HG03432 (cell line): ENCODE data around the gene NQO2.
"Not testable (repeated sequence)": the region's sequence is repeated elsewhere in the genome, so short reads cannot be mapped to it uniquely, and the experiment has no call there.

Experiments
- ATAC-seq: cut with Tn5 transposase; IDR thresholded peaks from one replicate; pipeline ENCODE4 v1.9.1; 2021; ENCODE audit warnings: mild to moderate bottlenecking, moderate library complexity; ENCODE audit not compliant: unreplicated experiment

Gene NQO2

DNA sequence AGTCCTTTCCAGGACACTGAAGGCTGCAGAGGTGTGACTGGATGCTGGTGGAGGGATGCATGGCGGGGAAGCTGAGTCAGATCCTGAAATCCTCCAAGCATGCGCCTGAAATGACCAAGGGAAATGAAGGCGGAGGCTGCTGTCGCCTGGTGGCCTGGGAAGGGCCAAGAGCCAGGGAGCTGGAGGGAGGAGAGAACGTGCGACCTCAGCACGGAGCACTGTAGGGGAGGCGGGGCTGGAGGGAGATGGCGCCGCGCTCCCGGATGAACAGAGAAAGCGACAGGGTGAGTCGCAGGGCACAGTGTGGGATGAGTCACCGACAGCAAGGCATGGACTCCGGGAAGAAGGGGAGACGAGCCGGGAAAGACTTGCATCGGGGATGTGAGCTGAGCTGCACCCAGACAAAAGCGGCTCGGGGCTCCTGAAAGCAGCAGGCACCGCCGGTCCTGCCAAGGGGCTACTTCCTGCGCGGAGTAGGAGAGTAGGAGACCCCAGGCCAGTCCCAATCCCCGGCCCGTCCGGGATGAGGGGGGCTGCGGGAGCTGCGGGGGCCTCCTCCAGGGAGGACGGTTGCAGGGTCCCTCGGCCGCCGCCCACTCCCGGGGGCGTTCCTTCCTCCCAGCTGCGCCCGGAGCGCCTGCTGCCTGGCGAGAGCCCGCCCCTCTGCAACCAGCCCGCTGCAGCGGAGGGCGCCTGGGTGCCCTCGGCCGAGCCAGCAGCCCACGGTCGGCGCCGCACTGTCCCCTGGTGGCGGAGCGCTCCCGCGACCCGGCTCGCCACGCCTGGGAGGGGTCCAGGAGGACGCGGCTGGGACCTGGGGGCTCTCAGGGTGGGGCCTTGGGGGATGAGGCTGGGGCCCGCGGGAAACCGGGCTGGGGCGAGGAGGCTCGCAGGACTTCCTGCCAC, 11.0 kb upstream of the NQO2 start:
- ATAC-seq, result peak; percentile 79

DNA sequence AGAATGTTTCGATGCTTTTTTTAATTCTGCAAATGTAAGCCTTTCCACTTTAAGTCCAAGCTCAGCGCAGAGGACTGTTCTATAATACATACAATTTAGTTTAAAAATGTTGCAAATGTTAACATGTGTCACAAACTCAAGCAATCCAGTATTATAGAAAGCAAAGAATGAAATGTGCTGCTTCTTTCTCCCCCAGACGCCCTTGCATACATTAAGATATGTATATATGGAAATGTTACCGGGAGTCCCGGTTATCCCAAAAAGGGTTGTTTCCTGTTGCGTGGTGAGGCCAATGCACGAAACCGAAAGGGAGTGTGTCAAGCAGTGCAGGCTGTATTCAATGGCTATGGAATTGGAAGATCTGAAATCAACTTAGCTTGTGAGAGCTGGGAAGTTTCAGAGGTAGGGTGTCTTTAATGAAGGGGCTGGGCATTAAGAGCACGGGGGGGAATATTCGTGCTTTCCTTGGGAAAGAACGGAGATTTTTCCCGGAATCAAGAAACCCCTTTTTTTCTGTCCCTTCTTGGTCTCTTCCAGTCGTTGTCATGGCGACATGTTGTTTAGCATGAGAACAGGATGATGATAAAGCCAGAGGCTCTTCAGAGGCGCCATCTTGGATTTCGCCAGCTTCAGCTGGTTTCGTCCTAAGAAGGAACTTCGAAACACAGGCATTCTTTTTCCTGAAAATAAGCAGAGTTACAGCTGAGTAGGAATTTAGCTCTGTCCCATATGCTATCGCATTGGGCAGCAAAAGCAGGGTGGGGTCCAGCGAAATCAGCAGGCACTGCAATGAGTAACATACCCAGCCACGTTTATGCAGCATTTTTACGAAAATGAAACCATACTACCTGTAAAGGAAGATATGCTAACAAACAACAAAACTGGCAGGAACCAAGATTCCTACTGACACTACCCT, 10.1 kb upstream of the NQO2 start:
- peak; percentile 66 for ATAC-seq

DNA sequence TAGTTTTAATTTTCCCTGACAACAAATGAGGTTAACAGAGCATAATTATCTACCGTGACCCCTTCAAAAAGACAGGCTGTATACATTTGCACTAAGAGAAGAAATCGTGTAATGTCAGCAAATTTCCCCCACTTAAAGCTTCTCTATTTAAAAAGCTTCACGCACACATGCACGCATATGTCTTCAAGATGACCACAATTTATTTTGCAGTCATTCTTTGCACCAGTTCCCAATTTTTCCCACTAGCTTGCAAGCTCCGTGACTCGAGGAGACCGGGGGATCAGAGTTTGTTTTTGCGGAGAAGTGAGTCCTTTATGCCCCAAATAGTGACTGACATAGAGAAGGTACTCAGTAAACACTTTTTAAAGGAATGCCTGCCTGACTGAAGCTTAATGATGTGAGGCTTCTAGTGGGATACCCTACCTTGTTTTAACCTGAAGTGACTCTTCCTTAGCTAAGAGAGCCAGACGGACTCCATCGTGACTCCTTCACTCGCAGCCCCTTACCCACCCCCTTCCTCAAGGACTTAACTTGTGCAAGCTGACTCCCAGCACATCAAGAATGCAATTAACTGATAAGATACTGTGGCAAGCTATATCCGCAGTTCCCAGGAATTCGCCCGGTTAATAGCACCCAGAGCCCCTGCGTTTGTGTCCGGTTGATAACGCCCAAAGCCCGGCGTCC, 9.3 kb upstream of the NQO2 start:
- no peak for ATAC-seq

DNA sequence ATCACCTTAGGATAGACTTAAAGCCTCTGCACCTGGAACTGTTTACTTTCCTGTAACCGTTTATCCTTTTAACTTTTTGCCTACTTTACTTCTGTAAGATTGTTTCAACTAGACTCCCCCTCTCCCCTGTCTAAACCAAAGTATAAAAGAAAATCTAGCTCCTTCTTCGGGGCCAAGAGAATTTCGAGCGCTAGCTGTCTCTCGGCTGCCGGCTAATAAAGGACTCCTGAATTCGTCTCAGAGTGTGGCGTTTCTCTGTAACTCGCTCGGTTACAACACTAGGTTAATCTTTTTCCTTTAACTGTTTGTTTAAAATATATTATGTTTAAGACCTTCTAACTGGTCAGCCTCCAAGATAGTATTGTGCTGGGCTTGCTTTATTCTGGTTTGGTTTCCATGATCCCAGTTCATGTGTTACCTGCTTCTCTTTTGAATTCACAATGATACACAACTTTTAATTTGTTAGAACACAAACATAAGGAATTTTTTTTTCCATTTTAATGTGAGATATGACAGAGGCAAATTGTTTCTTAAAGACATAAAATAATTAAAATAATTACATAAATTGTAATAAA, 8.7 kb upstream of the NQO2 start:
- ATAC-seq, result no peak

DNA sequence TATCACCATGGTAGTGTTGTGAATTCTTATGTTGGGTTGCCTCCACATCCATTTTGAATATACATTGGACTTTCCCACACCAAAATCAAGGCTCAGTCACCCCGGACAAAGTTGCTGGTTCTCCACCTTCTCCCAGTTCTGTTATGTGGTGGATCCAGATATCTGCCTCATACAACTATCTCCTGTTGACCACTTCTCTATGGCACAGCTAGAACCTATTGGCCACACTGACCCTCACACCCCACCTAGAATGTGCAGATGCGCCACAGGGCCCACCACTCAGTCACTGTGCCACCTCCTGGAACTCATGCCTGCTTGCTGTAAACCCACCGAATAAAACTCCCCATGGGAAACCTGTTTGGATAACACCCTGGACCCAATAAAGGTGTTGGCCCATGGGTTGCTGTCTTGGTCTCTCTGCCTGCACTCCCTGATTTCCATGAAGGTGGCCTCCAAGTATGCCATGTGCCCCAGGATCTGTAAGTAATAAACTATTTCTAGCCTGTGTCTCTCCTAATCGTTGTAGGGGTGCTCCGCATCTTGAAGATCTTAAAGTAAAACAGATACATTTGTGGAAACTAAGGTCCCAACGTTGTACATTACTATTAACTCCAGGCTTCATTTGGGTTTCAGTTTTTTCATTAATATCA, 7.2 kb upstream of the NQO2 start:
- ATAC-seq, result no peak

DNA sequence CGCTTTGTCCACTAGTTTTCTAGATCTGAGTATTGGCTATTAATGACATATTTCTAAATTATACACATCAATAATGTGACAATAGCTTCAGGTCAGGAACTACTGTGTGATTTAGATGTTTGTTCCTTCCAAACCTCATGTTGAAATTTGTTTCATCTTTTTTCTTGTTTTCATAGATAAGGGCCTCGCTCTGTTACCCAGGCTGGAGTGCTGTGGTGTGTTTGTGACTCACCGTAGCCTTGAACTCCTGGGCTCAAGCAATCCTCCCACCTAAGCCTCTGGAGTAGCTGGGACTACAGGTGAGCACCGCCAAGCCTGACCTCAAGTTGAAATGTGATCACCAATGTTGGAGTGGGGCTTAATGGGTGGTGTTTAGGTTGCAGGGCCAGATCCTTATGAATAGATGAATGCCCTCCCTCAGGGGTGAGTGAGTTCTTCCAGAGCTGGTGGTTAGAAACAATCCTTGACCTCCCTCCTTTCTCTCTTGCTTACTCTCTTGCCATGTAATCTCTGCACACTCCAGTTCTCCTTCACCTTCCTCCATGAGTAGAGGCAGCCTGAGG, 5.9 kb upstream of the NQO2 start:
- ATAC-seq, result no peak

DNA sequence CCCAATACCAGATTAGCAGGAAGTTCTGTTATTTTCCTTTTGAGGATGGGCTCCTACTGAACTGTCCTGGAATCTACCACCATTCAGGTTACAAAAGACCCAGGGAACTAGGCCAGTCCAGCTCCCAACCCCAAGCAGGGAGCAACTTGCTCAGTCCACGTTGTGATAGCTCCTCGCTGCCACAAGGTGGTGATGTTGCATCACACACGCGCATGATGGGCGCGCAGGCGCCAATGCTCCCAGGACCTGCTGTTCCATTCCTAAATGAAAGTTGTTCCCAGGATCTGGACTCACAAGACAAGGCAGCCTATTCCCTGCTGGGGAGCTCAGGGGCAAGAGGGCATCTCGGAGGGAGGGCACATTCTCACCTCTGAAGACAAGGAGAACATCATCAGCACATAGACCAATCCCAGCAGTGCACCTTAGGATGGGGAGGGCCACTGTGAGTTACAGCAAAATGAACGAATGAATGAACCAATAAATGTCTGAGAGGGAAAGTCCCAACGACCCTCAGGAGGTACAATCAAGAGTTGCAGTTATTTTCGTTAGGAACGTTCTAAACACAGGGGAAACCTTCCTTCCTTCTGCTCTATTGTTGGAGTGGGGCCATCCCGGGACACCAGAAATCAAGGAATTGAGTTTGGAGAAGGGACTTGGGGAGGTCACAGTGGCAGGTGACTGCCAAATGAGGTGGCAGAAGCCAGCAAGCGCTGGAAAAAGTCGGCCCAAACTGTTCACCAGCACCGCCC, 1.3 kb upstream of the NQO2 start:
- ATAC-seq, result peak; percentile 37

DNA sequence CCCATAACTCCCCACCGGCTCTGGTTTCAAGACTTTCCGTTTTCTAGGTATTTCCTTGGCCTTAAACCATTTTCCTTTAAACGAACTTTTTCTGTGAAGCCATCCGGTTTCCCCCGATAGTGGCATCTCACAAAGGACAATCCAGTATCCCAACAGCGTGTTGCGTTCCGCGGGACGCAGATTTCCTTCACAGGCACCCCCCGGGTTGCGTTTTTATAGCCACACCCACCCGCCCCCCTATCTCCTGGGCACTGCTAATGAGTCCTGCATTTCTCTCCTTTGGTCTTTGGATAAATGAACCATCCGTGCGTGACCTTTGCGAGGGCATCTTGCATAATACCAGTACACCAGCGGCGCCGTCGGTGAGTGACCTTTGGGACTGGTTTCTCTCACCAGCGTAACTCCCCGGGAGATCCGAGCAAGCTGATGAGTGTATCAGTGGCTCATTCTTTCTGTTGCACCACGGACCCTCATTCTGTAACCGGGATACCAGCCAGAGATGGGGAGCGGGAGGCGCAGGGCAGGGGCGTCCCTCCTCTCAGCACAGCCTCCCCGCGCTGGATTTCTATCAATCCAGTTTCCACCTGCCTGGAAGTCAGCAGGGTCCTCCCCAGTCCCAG, 586 bp upstream of the NQO2 start:
- ATAC-seq, result peak; percentile 24

DNA sequence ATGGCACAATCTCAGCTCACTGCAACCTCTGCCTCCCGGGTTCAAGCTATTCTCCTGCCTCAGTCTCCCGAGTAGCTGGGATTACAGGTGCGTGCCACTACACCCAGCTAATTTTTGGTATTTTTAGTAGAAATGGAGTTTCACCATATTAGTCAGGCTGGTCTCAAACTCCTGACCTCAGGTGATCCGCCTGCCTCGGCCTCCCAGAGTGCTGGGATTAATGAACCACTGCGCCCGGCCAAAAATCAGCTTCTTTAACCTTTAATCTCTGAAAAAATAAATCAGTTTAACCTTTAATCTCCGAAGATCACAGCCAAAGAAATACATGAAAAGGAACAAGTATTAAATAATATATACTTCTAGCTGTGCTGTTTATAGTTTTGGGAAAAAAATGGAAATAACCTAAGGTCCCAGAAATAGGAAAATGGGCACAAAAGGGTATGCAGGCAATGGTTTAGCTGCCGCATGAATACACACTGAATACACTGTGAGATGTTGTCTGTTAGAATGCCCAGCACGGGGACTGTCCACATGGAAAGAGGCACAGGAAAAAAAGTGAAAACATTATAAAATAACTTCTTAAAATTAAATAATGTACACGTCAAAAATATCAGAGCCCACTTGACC, 1.6 kb downstream of the NQO2 start:
- ATAC-seq, result no peak

DNA sequence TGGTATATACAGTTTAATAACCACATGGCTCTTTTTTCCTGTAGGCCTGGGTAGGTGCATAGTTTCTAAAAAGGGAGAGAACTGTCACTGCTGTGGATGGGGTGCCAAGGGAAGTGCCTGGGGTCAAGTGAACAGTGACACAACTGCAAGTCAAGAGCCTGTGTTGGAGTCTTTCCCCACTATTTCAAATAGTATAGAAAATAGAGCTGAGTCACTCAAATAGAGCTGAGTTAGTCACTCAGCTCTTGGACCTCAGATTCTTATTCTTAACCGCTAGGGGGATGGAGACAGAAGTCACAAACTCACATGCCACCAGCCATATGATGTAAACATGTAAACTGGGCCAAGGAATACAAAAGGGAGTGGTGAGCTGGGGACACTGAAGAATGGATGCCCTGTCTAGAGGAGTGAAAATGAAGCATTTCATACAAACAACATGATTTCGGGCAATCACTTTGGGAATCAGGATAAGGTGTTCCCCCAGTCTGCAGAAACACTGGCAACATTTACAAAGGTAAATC, 2.1 kb downstream of the NQO2 start:
- no peak for ATAC-seq

DNA sequence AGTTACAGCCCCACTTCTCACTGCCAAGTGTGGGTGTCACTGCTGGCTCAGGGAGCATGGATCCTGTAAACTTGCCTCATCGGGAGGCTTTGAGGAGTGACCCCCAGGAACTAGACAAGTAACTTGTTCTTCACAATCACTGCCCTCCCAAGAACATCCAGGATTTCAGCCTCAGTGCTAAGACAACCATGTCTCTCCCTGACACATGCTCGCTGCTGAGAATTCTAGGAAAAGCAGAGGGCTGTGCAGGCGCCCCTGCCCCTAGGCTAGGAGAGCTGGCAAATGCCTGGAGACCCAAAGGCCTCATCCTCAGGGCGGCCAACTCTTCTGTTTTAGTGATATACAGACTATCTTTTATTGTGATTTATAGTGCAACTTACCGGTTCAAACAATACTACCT, 3.5 kb downstream of the NQO2 start:
- ATAC-seq, result not testable (repeated sequence)

DNA sequence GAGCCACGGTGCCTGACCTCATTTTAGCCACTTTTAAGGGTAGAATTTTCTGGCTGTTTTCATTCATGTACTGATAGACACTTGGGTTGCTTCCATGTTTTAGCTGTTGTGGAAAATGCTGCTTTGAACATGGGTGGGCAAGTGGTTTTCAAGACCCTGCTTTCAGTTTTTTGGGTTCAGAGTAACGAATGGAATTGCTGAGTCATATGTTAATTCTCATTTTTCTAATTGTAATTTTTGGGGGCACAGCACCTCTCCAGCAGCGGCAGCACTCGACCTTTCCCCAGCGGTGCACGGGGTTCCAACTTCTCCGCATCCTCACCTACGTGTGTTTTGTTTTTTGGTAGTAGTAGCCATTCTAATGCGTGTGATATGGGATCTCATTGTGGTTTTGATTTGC, 5.4 kb downstream of the NQO2 start:
- no peak for ATAC-seq

DNA sequence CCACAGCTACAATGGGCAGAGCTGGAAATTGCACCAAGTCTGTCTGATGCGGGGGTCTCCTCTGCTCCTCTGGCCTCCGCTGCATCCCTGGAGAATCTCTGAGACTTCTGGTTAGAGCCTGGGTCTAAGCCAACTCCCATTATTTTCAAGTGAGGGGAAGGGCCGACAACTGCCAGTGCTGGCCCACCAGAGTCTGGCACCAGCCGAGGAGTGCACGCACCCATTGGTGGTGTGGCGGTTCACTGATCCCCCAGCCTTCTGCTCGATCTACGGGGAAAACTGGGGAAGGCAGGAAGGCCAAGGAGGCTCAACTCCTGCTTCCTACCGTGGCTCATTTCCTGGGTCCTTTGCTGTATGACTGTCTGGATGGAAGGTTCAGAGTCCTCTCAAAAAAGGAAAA, 6.2 kb downstream of the NQO2 start:
- no peak for ATAC-seq

DNA sequence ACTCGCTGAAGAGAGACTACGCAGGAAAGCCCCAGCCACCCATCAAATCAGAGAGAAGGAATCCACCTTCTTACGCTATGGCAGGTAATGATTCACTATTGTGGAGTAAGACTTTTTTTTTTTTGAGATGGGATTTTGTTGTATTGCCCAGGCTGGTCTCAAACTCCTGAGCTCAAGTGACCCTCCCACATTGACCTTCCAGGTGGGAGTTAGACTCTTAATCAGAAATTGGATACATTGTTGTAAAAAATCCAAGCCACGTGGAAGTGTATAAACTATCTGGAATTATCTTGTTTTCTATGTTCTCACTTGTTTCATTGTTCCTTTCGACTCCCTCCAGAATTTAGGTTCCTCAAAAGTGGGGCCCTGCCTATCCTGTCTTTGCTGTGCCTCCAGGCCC, 6.8 kb downstream of the NQO2 start:
- ATAC-seq, result no peak

DNA sequence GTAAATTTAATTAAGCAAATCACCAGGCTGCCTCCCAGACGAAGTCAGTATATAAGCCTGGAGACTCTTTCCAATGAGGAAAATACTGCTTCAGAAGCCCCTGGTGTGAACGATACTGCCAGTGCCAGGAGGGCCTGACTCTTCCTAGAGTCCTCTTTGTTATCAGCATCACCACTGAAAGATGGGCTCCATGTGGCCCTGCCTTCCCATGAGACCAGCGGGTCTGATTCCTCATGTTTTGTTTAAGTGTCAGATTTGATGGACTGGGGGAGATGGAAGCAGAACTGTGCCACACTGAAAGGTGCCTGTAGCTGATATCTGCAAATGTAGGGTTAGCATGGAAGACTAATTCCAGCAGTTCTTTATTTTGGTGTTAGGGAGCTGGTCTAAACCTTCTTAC, 7.9 kb downstream of the NQO2 start:
- no peak for ATAC-seq

DNA sequence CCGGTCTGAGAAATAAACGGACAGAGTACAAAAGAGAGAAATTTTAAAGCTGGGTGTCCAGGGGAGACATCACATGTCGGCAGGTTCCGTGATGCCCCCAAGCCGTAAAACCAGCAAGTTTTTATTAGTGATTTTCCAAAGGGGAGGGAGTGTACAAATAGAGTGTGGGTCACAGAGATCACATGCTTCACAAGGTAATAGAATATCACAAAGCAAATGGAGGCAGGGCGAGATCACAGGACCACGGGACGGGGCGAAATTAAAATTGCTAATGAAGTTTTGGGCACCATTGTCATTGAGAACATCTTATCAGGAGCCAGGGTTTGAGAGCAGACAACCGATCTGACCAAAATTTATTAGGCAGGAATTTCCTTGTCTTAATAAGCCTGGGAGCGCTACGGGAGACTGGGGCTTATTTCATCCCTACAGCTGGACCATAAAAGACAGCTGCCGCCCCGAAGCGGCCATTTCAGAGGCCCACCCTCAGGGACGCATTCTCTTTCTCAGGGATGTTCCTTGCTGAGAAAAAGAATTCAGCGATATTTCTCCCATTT, 9.1 kb downstream of the NQO2 start:
- not testable (repeated sequence) for ATAC-seq

DNA sequence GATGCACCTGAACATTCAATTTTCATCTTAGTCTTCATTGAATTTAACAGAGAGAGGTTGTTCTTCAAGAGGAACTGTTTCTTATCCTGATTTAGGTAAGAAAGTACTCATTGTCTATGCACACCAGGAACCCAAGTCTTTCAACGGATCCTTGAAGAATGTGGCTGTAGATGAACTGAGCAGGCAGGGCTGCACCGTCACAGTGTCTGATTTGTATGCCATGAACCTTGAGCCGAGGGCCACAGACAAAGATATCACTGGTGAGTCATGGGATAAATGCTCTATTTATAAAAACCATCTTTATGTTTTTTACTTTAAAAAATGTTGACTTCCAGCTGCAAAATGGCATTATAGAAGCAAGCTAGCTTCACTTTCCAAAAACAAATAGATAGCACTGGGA, 10.2 kb downstream of the NQO2 start:
- ATAC-seq, result no peak

DNA sequence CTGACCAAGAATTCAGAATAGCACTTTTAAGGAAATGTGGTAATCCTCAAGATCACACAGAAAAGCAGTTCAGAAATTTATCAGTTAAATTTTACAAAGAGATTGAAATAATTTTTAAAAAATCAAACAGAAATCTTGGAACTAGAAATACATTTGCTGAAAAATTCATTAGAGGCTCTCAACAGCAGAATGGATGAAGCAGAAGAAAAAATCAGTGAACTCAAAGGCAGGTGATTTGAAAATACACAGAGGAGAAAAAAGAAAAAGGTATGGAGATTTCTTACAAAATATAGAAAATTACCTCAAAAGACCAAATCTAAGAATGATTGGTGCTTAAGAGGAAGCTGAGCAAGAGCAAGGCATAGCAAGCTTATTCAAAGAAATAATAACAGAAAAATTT, 11.5 kb downstream of the NQO2 start:
- no peak for ATAC-seq
